T1000 (cell line): ENCODE data around the gene CDK14.

Experiments used
- DNase-seq: peaks from one replicate; lab custom pipeline; 2025; ENCODE audit warnings: mixed read lengths; lab: John Stamatoyannopoulos, UW

The CDK14 gene

GRCh38 chr7:91093181-91093580, 497.1 kb downstream of the CDK14 start:
- no peak for DNase-seq

- no peak for DNase-seq
Measured at GRCh38 chr7:91098566-91098965, 502.4 kb downstream of the CDK14 start.

GRCh38 chr7:91103363-91103762, 507.2 kb downstream of the CDK14 start:
- DNase-seq: no peak

DNA sequence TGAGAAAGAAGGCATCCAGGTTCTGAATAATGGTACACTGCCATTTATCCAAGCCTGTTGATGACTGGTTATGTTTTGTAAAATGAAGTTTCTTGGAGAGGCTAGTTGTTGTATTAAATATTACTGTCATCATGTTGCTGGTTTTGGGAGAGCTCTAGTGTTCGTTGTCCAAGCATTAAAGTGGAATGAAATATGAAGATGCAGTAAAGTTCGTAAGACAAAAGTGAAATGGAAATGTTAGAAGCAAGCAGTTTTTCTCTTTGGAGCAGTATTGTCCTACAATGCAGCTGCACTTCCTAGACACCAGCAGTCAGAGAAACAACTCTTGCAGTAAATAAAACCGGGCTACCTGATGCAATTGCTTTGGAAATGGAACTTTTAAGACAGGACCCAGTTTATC, 511.3 kb downstream of the CDK14 start:
- DNase-seq: no peak

- DNase-seq: no peak
Measured at GRCh38 chr7:91109200-91109599, 513.1 kb downstream of the CDK14 start.

DNA sequence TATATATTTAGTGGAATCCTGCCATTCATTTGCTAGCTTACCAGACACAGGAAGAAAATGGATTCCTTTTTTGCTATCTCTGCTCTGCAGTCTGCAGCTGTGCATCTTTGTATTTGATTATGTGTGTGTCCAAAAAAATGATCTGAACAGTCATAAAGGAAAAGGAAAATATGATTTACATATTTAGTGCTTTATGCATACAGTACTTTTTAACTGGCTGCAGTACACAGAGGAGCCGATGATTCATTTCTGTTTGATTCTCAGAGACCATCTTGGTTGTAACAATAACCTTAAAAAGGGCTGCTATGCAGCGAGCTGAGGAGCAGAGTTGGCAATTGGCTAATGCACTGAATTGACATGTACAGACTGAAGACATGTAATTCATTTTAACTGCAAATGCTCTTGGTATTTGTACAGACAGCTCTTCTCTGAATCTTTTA, 516.8 kb downstream of the CDK14 start:
- no peak for DNase-seq

DNA sequence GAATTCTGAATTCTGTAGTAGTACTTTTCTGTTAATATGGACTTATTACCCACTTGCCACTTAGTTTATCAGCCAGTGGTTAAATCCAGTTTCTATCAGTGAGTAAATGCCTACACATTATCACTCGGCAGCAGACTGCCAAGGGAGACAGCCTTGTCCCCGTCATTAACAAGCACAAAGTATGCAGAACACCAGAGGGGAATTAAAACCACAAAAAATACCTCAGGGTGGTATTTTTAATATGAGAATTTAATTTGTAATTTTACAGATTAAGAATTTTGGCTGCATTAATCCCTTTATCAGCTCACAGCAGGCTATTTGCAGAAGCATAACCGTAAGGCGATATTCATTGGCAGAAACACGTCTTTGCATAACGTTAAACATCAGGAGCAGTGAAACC, 518.1 kb downstream of the CDK14 start:
- no peak for DNase-seq

DNA sequence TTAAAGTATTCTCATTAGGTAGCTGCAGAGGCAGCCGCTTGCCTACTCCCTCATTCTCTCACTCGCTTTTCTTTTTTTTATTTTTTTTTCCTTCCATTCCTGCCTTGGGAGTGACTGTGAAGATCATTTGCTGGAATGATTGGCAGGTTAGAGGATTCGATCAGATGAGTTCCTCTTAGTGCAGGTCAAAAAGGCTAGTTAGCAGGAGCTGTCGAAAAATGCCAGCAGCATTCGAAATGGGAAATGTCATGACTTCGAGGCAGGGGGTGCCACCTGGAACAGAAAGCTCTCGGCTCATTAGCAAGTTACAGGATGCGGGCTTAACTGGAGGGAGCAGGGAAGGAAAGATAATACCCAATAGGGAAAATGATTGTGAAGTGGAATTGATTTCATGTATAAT, 530.6 kb downstream of the CDK14 start:
- no peak for DNase-seq

- DNase-seq: no peak
Measured at GRCh38 chr7:91127325-91127724, 531.2 kb downstream of the CDK14 start.

GRCh38 chr7:91127959-91128358, 531.8 kb downstream of the CDK14 start:
- no peak for DNase-seq

DNA sequence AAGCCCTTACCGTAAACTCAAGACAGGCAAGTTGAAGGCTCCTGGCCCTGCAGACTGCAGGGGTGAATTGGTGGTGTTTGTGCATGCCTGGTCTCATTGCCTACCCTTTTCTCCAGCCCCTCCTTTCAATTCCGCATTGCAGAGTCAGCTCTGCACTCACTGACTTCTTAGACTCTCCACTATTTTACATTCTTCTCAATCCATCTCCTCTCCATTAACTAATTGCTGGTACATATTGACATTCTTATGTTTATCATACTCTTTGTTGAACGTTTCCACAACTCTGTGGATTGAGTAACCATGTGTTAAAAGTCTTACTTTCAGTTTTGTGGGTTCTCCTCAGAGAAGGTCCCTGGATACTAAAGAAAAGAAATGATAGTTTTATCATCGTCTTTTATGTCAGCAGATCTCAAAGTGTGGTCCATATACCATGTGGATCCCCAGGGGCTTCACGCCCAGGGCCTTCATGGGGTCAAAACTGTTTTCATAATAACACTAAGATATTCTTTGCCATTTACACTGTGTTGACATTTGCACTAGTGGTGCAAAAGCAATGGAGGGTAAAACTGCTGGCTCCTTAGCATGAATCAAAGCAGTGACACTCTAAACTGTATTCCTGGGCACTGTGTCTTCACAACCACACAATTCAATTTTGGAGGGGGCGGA, 532.7 kb downstream of the CDK14 start:
- no peak for DNase-seq

DNA sequence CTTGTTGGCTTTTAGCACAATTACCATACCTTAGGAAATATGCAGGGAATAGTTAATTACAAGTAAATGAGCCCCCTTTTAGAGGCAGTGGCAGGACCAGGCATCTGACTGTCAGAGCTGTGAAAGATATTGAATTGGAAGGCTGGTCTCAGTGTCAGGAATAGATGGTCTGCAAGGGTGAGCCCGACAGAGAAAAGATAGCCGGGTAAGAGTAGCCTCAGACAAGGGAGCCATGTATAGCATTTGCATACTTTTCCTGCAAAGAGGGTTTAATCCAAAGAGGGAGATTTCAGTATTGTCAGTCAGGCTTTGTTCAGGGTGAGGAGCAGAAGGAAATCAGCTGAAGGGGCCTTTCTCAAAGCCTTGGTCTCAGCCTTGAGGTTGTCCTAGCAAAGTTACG, 539.2 kb downstream of the CDK14 start:
- DNase-seq: no peak

GRCh38 chr7:91135703-91136430, 539.7 kb downstream of the CDK14 start:
- no peak for DNase-seq

DNA sequence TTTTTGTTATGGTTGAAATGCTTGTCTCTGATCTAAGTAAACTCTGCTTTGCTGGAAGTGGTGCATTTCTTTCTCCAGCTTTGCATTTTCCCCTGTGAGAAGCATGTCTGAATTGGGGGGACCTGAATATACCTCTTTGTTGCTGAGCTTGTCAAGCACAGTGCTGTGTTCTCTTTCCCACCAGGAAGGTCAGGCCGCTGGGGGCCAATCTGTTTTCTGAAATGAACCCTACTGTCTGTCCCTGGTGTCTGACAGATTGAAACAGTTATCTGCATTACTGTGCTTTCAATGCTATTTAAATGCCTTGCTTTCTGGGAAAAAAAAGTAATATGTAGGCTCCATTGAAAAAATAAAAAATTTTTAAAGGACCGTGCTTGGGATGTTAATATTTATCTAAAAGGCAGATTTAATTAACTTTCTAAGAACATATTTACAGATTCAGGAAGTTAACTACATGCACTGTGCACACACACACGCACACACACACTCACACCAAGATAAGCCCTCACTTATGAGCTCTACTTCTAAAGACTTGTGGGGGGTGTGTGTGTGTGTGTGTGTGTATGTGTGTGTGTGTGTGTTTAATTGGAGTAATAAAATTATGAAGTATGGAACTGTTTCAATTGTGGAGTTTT, 541.1 kb downstream of the CDK14 start:
- DNase-seq: no peak

- no peak for DNase-seq
Measured at GRCh38 chr7:91137788-91138368, 541.8 kb downstream of the CDK14 start.

DNA sequence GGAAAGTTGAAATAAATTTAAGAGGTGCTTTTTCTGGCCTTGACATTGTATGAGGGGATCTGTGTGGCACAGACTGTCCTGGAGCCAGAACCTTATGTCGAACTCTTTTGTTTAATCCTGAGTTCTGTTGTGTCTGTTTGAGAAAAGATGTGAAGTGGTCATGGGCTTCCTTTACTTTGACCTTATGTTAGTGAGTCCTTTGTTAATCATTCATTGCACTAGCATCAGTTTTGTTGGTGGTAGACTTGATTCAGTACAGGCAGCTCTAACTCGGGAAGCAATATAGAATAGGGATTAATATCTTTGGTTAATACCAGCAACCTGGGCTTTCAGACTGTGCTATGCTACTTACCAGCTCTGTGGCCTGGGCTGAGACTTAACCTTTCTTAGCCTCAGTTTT, 544.2 kb downstream of the CDK14 start:
- DNase-seq: no peak

DNA sequence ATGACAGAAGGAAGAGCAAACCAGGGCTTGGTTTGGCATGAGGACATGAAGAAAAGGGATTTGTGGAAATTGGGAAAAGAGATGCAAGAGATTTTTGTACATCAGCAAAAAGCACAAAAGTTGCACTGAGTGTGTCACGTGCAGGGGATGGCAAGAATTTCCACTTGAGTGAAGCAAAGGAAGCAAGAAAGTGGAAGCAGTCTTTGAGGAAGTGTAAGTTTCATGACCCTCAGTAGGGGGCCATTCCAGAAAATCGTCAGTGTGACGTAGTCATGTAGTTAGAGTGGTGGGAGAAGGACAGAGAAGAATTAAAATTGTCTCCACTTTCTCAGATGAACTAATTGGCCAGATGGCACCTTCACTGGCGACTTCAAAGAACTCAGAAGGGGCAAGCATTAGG, 544.9 kb downstream of the CDK14 start:
- no peak for DNase-seq

DNA sequence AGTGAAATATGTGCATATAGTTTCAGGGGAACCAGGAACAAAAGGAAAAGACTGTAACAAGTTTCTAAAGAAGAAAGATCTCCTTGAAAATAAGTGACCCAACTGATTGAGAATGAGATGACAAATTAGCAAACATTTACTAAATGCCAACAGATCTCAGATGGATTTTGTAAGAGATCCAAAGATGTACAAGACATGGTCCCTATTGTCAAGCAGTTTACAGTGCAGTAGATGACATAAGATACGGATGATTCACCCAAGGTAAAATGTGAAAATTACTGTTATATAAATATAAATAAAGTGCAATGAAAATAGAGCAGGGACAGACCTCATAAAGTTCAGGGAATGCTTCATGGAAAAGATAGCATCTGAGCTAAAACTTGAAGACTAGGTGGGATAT, 546.6 kb downstream of the CDK14 start:
- DNase-seq: no peak

DNA sequence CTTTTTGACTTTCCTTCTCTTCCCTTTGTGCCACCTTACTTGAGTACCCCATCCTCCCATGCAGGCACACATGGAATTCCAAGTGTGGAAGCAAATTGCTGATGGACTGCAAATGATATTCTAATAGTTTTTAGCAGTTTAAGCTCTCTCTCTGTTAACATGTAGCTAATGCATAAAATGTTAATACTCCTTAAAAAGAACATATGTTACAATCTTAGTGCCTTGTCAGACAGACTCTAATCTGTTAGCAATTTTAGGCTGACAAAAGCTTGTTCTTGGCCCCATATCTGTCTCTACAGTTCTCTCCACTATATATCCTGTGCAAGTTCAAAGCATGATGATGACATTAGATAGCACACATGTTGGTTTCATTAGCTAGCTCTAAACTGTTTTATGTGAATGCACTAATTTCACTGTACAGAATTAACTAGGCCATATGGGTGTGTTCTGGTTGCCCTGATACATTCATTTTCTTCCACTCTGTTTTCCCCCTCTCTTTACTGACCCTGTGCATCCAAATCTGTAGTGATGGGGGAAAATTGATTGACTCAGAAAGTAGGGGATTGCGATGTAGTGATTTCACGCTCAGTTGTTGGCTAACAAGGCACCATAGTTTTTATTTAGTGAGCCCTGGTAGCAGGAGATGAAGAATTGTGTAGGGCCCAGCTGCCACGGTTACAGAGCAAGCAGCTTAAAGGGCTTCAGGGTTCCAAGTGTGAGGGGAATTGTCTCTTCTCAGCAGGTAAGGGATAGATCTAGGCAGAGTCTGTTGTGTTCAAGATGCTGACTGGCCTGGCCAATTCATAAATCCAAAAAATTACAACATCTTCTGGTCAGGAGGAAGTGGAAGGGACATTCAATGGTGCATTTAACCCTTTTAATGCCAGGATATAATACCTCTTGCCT, 553.5 kb downstream of the CDK14 start:
- DNase-seq: no peak

- no peak for DNase-seq
Measured at GRCh38 chr7:91151916-91152315, 555.8 kb downstream of the CDK14 start.

DNA sequence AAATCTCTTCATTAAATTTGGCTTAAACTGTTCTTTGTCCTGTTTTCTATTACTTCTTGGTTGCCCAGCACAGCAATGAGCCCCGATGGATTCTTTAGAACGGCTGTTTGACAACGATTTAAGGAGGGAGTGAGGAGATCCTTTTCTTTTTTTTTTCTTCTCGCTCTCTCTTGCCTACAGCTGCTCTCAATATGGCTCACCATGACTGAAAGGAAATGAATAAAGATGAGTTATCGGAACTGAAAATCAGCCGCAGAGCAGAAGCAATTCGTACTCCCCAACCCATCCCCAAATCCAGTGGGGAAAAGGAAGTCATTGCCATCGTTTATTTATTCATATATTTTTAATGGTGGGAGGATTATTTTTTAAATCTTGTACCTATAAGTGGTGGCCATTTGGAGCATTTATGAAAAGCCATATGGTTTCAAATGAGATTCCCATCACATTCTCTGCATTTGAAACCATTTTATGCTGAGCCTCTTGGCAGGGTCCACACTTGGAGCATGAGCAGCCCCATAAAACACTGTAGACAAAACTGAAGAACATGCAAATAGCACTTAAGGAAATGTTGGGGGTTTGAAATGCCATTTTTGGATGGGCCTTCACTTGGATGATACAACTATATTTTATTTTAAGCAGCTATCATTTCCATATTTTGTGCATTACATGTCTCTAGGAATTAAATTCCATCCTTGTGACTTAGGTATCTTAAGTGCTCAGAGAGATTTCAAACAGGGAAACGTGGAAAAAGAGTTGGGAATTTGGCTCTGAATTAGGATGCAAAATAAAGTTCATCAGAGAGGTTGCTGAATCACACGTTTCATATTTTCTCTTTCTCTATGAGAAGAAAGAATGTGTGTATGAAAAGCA, 560.4 kb downstream of the CDK14 start:
- DNase-seq: no peak
